Stomach (tissue), 4 donors: Measurements from ENCODE around the gene BICD2.

Experiments used
- POLR2A ChIP-seq, 4 donors: fragments of 450-650 bp; IDR thresholded peaks; one replicate each; pipeline ENCODE4 v1.6.1; 2016; ENCODE audit warnings: antibody characterized with exemption in 4 of 4, control low read depth in 2 of 4, mild to moderate bottlenecking in 1 of 4, moderate library complexity in 1 of 4
- TF ChIP-seq, protein P1 (sequence below), 7 experiments: fragments of 450-650 bp in 4 of 7; fragments of 200-600 bp in 3 of 7; sonication (generic) in 3 of 7; IDR thresholded peaks; one replicate each; pipeline ENCODE4 v1.5.1; 2016 to 2019; ENCODE audit warnings: antibody characterized with exemption in 7 of 7, control low read depth in 2 of 7, mild to moderate bottlenecking in 1 of 7

GRCh38 chr9:92680166-92681119 lies 84.2 kb downstream of the BICD2 start:
- TF ChIP-seq, protein P1, sequence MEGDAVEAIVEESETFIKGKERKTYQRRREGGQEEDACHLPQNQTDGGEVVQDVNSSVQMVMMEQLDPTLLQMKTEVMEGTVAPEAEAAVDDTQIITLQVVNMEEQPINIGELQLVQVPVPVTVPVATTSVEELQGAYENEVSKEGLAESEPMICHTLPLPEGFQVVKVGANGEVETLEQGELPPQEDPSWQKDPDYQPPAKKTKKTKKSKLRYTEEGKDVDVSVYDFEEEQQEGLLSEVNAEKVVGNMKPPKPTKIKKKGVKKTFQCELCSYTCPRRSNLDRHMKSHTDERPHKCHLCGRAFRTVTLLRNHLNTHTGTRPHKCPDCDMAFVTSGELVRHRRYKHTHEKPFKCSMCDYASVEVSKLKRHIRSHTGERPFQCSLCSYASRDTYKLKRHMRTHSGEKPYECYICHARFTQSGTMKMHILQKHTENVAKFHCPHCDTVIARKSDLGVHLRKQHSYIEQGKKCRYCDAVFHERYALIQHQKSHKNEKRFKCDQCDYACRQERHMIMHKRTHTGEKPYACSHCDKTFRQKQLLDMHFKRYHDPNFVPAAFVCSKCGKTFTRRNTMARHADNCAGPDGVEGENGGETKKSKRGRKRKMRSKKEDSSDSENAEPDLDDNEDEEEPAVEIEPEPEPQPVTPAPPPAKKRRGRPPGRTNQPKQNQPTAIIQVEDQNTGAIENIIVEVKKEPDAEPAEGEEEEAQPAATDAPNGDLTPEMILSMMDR (IDR thresholded peaks at IDR 0.05), result no peak
- TF ChIP-seq POLR2A (IDR thresholded peaks at IDR 0.05), result no peak
